GM23248 (cell line): ENCODE data around the gene RFT1. TPM values are rescaled to one million over a fixed set of nuclear protein-coding genes. Genes with fewer than 3 reads are reported as not detected.
A peak's percentile ranks its signal among the peaks of the same experiment; 100 is the strongest.

ENCODE experiments used
- DNase-seq: peaks from one replicate; pipeline ENCODE4 v3.0.0-alpha.2; 2015
- H2AFZ ChIP-seq: fragments of 200-600 bp; sonication (generic); 2 replicates; pipeline ENCODE4 v1.6.1; 2016; ENCODE audit warnings: antibody characterized with exemption
- H3F3A ChIP-seq: fragments of 200-600 bp; sonication (generic); 2 replicates; pipeline ENCODE4 v1.6.1; 2016; ENCODE audit warnings: mild to moderate bottlenecking, antibody characterized with exemption, mixed run types; ENCODE audit not compliant: insufficient read depth
- H3K27ac ChIP-seq: fragments of 200-600 bp; sonication (generic); 2 replicates; pipeline ENCODE4 v1.5.1; 2016; ENCODE audit warnings: mild to moderate bottlenecking
- H3K27me3 ChIP-seq: fragments of 200-600 bp; sonication (generic); replicated peaks from 2 replicates; pipeline ENCODE4 v1.6.1; 2016; ENCODE audit warnings: mild to moderate bottlenecking; ENCODE audit not compliant: insufficient read depth
- H3K36me3 ChIP-seq: fragments of 200-600 bp; sonication (generic); 2 replicates; pipeline ENCODE4 v1.6.1; 2016; ENCODE audit warnings: low read depth, mild to moderate bottlenecking
- H3K4me1 ChIP-seq: fragments of 200-600 bp; sonication (generic); 2 replicates; pipeline ENCODE4 v1.6.1; 2016; ENCODE audit warnings: mild to moderate bottlenecking; ENCODE audit not compliant: insufficient read depth
- H3K4me2 ChIP-seq: fragments of 200-600 bp; sonication (generic); one replicate; pipeline ENCODE4 v1.6.1; 2016; ENCODE audit warnings: mild to moderate bottlenecking; ENCODE audit not compliant: unreplicated experiment
- H3K4me3 ChIP-seq: fragments of 200-600 bp; sonication (generic); 2 replicates; pipeline ENCODE4 v1.5.1; 2016; ENCODE audit warnings: mild to moderate bottlenecking
- H3K79me2 ChIP-seq: fragments of 200-600 bp; sonication (generic); 2 replicates; pipeline ENCODE4 v1.6.1; 2016; ENCODE audit warnings: mild to moderate bottlenecking; ENCODE audit not compliant: insufficient read depth
- H3K9ac ChIP-seq: fragments of 200-600 bp; sonication (generic); 2 replicates; pipeline ENCODE4 v1.6.1; 2016; ENCODE audit warnings: mild to moderate bottlenecking
- H3K9me2 ChIP-seq: fragments of 200-600 bp; sonication (generic); 2 replicates; pipeline ENCODE4 v1.6.1; 2016; ENCODE audit warnings: mixed run types, mild to moderate bottlenecking, moderate library complexity; ENCODE audit not compliant: insufficient read depth
- H3K9me3 ChIP-seq: fragments of 200-600 bp; sonication (generic); one replicate; pipeline ENCODE4 v1.6.1; 2017; ENCODE audit warnings: low read depth
- H4K20me1 ChIP-seq: fragments of 200-600 bp; sonication (generic); 2 replicates; pipeline ENCODE4 v1.6.0; 2016; ENCODE audit not compliant: insufficient read depth
- EZH2 ChIP-seq: fragments of 200-600 bp; sonication (generic); IDR thresholded peaks from 2 replicates; pipeline ENCODE4 v1.6.1; 2018; ENCODE audit warnings: antibody characterized with exemption, mild to moderate bottlenecking; ENCODE audit not compliant: insufficient read depth, poor library complexity, severe bottlenecking
- EZH2phosphoT487 ChIP-seq: fragments of 200-600 bp; sonication (generic); IDR thresholded peaks from 2 replicates; pipeline ENCODE4 v1.6.1; 2018; ENCODE audit warnings: antibody characterized with exemption, moderate library complexity, mild to moderate bottlenecking, low read depth; ENCODE audit not compliant: insufficient read depth
- WGBS, 2 experiments: methylation state at CpG; one replicate each; pipeline ENCODE4 v1.1.6; 2015 to 2017; ENCODE audit warnings: low lambda C conversion rate in 2 of 2, low coverage in 1 of 2; ENCODE audit errors: missing lambda C conversion rate in 2 of 2; 5-methylcytosine and 5-hydroxymethylcytosine counted together
- in situ Hi-C: fragments of 300-500 bp; cut with MboI; formaldehyde crosslinking; loops from 2 replicates; pipeline ENCODE4 v1.15.0; 2020
- polyA plus RNA-seq: library from polyadenylated mRNA; unstranded; fragments of >200 nt; fragmentation: Nextera tagmentation; extraction: Ambion mirVana; gene quantifications from 2 replicates; pipeline ENCODE4 v1.2.1, GENCODE V29; 2016
- total RNA-seq: library from RNA; depleted of rRNA; stranded (reverse); fragments of >200 nt; shearing (Covaris generic); gene quantifications from 2 replicates; pipeline ENCODE4 v1.2.3, GENCODE V29; 2014

RFT1 gene
- total and polyA plus RNA-seq, 2 experiments from 2014 or later = 35.0 to 35.7 TPM

- Histone ChIP-seq H3K36me3 (no peaks in the 10 kb centered on the region), H2AFZ (no peak overlapping the region), H3K4me3 (no peak overlapping the region), H3K79me2 (no peaks in the 10 kb centered on the region), H3K9me3 (no peaks in the 10 kb centered on the region), H3F3A (no peaks in the 10 kb centered on the region), H3K4me2 (no peak overlapping the region), H4K20me1 (no peaks in the 10 kb centered on the region), H3K9ac (no peak overlapping the region), H3K27ac (no peak overlapping the region), H3K4me1 (peaks cover 3% of the 10 kb centered on the region; the same call in 1 of the 2 replicates), H3K9me2 (no peaks in the 10 kb centered on the region), H3K27me3 (no peaks in the 10 kb centered on the region; the same call in 1 of the 2 replicates)
- WGBS, 2 experiments = 54 to 61% methylated on average over 4 of the region's 4 CpGs
- DNase-seq = peak; percentile 25
- in situ Hi-C loops = no loop called here
- no peak for TF ChIP-seq EZH2
- no peak for TF ChIP-seq EZH2phosphoT487
Measured at GRCh38 chr3:53069422-53070068, 60.7 kb downstream of the RFT1 start.

GRCh38 chr3:53068176-53068575 lies 62.1 kb downstream of the RFT1 start:
- 66 to 71% methylated on average over 3 of the region's 3 CpGs for WGBS, 2 experiments
- H3K4me3 ChIP-seq = no peak overlapping the region
- in situ Hi-C loops = no loop called here

GRCh38 chr3:53067567-53067966 lies 62.7 kb downstream of the RFT1 start:
- H3K27ac ChIP-seq = no peak overlapping the region
- no peaks in the 10 kb centered on the region for H3K36me3 ChIP-seq
- no peaks in the 10 kb centered on the region for H3K9me3 ChIP-seq
- H3K9me2 ChIP-seq = no peaks in the 10 kb centered on the region
- DNase-seq = no peak
- no peak overlapping the region for H3K9ac ChIP-seq
- H3K4me1 ChIP-seq = peaks cover 3% of the 10 kb centered on the region; the same call in 1 of the 2 replicates
- no peak overlapping the region for H3K4me2 ChIP-seq
- H3F3A ChIP-seq = no peaks in the 10 kb centered on the region
- H3K79me2 ChIP-seq = no peaks in the 10 kb centered on the region
- no peak overlapping the region for H3K4me3 ChIP-seq
- in situ Hi-C loops = no loop called here
- no peaks in the 10 kb centered on the region for H4K20me1 ChIP-seq
- no peaks in the 10 kb centered on the region; the same call in 1 of the 2 replicates for H3K27me3 ChIP-seq
- 74 to 80% methylated on average over 3 of the region's 3 CpGs for WGBS, 2 experiments
- TF ChIP-seq EZH2phosphoT487 (no peak), EZH2 (no peak)
- no peak overlapping the region for H2AFZ ChIP-seq

More at GRCh38 chr3:53068176-53068575, 62.1 kb downstream of the RFT1 start:
- H3K9ac ChIP-seq = no peak overlapping the region
- no peak overlapping the region for H2AFZ ChIP-seq
- TF ChIP-seq EZH2 (no peak), EZH2phosphoT487 (no peak)
- no peak overlapping the region for H3K4me2 ChIP-seq
- H3K27ac ChIP-seq = no peak overlapping the region
- H3K9me3 ChIP-seq = no peaks in the 10 kb centered on the region
- H3K9me2 ChIP-seq = no peaks in the 10 kb centered on the region
- H4K20me1 ChIP-seq = no peaks in the 10 kb centered on the region
- H3K27me3 ChIP-seq = no peaks in the 10 kb centered on the region; the same call in 1 of the 2 replicates
- no peak for DNase-seq
- H3K4me1 ChIP-seq = peaks cover 3% of the 10 kb centered on the region; the same call in 1 of the 2 replicates
- H3F3A ChIP-seq = no peaks in the 10 kb centered on the region
- no peaks in the 10 kb centered on the region for H3K36me3 ChIP-seq
- H3K79me2 ChIP-seq = no peaks in the 10 kb centered on the region

- Histone ChIP-seq H3K36me3 (no peaks in the 10 kb centered on the region), H3K9ac (no peak overlapping the region), H3K9me2 (no peaks in the 10 kb centered on the region), H3K27ac (no peak overlapping the region), H2AFZ (no peak overlapping the region), H3K9me3 (no peaks in the 10 kb centered on the region), H3K4me1 (no peaks in the 10 kb centered on the region), H3K4me2 (no peak overlapping the region), H3K79me2 (no peaks in the 10 kb centered on the region), H3K27me3 (peaks cover 7% of the 10 kb centered on the region), H3K4me3 (no peak overlapping the region), H3F3A (no peaks in the 10 kb centered on the region), H4K20me1 (no peaks in the 10 kb centered on the region)
- TF ChIP-seq EZH2 (no peak), EZH2phosphoT487 (no peak)
- in situ Hi-C loops = no loop called here
- DNase-seq = no peak
- WGBS, 2 experiments = 78 to 80% methylated on average over 7 of the region's 7 CpGs
Measured at GRCh38 chr3:53065841-53066480, 64.3 kb downstream of the RFT1 start.
